ENCODE data around the gene PARP6.

The PARP6 gene

DNA sequence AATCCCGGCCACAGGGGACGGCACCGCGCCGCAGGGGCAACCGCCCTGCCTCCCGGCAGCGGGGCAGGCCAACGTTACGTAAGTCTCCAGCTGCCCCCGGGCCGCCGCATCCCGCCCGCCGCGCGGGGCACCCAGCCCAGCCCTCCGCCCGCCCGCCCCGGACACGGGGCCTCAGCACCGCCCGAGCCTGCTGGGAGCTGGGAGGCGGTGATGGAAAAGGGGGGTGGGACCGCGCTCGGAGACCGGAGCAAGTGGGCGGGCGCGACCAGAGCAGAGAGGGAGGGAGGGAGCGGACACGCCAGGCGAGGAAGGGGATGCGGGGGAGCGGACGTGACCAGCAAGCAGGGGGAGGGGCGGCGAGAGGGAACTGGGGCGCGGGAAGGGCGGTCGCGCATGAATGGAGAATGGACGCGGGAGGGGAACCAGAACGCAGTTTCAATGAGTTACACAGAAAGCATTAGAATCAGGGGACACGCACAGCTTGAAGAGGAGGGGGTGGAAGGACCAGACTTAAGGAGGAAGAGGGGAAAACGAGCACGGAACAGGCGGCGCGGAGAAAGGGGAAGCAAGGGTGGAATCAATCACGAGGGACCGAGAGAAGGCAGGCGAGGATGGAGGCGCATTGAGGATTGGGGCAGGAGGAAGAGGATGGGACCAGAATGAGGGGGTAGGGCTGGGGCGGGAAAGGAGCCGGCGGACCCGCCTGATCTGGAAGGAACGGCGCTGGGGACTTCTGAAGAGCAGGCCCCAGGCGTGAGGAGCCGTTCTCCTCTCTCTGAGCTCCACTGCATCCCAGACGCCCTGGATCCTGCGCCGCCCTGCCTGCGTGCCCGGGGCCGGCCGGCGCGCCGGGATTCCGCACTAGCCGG lies 41.9 kb downstream of the PARP6 start:
- peak; percentile 73 for DNase-seq (ENCODE audit: low read depth)

GRCh38 chr15:72229947-72230196 lies 42.5 kb downstream of the PARP6 start:
- DNase-seq (ENCODE audit: low read depth), result no peak

GRCh38 chr15:72229076-72229946 lies 43.0 kb downstream of the PARP6 start:
- no peak for DNase-seq (ENCODE audit: low read depth)

- DNase-seq (ENCODE audit: low read depth), result no peak
Observed at GRCh38 chr15:72227720-72228119, 44.6 kb downstream of the PARP6 start.

GRCh38 chr15:72227192-72227586 lies 45.2 kb downstream of the PARP6 start:
- DNase-seq (ENCODE audit: low read depth), result no peak

GRCh38 chr15:72223278-72223677 lies 49.1 kb downstream of the PARP6 start:
- no peak for DNase-seq (ENCODE audit: low read depth)

DNA sequence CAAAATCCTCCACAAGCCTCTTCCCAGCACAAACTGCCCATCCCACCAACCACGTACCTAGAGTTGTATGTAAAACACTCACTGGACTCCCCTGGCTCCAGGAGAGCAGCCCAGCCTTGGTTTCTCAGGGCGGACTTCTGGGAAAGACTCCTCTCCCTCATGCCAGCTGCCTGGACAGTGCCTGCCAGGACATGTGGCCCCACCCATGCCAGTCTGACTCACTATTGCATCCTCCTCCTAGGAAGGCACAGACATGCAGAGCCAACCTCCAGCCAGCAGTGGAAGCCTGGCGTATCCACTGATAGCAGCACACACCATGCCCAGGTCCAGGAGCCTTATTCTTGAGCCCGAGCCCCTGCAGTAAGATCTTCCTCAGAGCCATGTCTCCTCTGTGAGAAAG lies 50.0 kb downstream of the PARP6 start:
- DNase-seq (ENCODE audit: low read depth), result no peak

DNA sequence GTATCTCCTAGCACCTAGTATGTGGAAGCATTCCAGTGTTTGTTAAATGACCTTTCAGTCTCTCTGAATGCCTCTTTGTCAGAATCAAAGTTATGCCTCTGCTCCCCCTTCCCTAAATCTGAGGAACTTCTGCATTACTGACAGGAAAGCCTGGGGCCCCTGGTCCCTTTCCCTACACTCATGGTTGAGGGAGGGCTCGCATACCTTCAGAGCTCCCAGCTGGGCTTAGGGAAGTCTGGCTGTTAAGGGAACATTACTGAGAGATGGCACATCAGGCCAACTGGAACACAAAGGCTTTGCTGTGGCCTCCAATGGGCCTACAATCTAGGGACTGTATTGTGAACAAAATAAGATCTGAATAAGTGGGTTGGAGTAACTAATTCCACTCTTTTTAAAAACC lies 51.7 kb downstream of the PARP6 start:
- no peak for DNase-seq (ENCODE audit: low read depth)

DNA sequence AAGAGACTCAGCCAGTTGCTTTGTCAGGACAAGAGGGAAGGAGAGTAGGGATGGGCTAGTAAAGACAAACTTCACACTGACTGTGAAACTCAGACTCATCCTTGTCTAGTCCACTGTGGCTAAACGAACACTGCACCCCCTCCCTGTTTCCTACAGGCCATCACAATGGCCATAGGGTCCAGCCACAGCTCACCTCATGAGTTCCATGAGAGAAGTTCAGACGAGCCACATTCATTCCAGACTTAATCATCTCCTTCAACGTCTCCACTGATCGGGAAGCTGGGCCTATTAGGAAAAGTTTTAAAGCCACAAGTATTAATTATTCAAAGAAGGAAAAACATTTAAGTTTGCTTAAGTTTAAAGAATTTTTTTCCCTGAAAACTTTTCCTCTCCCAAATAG lies 55.1 kb downstream of the PARP6 start:
- DNase-seq (ENCODE audit: low read depth), result no peak

GRCh38 chr15:72216079-72216478 lies 56.3 kb downstream of the PARP6 start:
- DNase-seq (ENCODE audit: low read depth), result no peak

- no peak for DNase-seq (ENCODE audit: low read depth)
Observed at GRCh38 chr15:72207558-72208085, 64.7 kb downstream of the PARP6 start.

- no peak for DNase-seq (ENCODE audit: low read depth)
Observed at GRCh38 chr15:72206677-72207000, 65.7 kb downstream of the PARP6 start.

DNA sequence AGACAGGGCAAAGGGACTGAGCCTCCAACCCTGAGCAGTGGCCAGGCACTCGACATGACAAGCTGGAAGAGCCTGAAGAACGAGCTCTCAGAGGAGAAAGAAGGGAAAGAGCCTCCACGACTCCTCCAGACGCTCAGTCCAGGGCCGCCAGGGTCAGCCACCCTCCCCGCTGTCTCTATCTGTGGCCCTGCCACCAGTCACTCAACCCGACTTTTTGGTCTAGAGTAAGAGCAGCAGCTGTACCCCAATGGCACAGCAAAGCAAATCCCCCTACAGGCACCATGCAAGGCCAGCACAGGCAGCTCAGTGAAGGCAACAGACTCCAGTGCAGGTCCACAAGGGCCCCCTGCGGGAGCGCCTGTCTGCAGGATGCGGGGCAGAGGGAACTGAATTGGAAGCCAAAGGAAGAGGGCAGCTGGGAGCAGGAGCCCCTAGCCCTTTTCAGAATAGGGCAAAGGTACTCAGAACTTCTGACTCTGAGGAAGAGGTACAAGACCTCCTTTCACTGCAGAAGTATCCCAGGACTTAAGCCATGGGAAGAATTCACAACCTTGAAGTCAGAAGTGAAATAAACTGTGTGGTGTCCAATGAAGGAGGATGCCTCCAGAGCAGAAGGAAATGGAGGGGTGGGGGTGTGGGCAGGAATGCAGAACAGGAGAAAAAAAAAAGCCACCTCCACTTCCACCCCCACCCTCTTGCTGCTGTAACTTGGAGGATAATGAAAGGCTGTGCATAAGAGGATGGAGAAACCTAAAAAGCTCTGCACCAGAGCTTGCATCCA lies 66.3 kb downstream of the PARP6 start:
- no peak for DNase-seq (ENCODE audit: low read depth)

DNA sequence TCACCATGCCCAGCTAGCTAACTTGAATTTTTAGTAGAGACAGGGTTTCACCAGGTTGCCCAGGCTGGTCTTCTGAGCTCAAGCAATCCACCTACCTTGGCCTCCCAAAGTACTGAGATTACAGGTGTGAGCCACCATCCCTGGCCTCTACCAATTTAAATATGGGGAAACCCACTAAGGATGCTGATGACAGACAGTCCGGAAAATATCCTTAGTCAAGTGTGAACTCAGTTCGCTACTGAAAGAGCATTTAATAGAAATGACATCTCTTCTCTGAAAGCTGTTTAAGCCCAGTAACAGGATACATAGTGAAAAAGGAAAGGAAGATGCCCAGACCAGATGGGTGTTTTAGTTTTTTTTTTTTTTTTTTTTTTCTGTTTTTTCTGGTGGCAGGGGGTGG lies 67.1 kb downstream of the PARP6 start:
- no peak for DNase-seq (ENCODE audit: low read depth)

DNA sequence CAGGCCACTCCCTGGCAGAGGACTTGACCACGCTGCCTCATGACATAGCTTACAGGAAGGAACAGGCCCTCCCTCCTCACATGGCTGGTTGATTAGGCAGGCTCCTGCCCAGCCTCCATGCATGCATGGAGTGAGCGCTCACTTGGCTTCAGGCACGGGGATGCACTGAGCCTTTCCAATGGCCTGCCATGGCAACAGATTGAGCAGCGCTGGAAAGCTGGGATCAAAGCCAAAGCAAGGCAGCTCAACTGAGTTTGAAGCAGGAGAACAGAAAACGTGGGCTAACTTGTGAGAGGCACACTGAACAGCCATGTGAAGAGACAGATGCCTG lies 68.9 kb downstream of the PARP6 start:
- DNase-seq (ENCODE audit: low read depth), result no peak

DNA sequence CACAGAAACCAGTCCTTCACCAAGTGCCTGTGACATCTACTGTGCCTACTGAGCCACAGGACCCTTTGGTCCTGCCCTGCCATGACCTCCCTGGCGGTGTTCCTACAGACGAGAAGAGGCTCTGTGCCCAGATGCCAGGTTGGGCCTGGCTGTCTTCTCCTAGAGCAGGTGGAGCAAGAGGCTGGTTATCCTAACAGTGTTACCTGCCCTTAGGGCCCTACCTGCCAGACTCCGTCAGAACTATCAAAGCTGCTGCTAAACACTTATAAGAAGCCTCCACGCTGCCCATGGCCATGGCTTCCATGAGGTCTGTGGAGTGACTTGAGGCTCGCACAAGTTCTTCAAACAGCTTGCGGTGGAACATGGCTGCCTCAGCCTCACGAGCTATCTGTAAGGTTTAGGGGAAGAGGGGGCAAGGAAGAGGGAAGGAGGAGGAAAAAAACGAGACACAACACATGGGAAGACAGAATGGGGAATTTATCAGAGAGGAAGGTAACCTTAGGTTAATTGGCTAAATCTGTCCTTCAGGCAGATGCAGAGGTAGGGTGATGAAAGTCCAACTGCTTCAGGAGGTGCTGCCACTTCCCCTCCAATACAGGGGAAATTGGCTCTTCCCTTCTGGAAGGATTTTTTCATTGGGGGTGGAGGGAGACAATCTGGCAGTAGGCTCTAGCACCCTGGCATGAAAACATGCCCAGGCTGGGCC lies 69.4 kb downstream of the PARP6 start:
- DNase-seq (ENCODE audit: low read depth), result no peak

- DNase-seq (ENCODE audit: low read depth), result no peak
Observed at GRCh38 chr15:72202302-72202701, 70.1 kb downstream of the PARP6 start.

- no peak for DNase-seq (ENCODE audit: low read depth)
Observed at GRCh38 chr15:72201391-72201921, 70.9 kb downstream of the PARP6 start.

GRCh38 chr15:72200395-72201237 lies 71.7 kb downstream of the PARP6 start:
- DNase-seq (ENCODE audit: low read depth), result no peak

DNA sequence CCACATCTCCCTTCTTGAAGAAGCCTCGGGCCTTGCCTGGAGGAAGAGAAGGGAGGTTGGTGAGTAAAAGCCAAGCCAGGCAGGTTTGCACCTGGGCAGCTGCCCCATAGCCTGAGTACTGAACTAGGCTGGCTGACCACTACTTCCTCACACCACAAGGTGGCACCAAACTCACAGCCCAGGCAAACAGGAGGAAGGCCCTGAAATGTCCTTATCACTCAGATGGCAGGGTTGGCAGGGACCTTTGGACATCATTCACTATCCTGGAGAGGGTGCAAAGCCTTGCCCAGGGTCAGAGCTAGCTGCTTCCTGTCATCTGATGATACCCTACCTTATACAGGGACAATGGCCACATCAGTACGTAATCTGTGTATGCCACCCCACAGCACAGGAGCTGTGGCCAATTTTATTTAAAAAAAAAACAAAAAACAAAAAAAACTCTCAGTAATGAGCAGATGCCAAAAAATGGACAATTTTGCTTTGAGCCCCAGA lies 72.6 kb downstream of the PARP6 start:
- peak; percentile 40 for DNase-seq (ENCODE audit: low read depth)

- DNase-seq (ENCODE audit: low read depth), result no peak
Observed at GRCh38 chr15:72199205-72199515, 73.2 kb downstream of the PARP6 start.

All from stimulated activated CD8-positive, alpha-beta memory T cell treated with anti-CD3 and anti-CD28 coated beads, Interleukin-7, amount 100 ng/mL, for 24 hours (primary cell).